Gastroesophageal sphincter (tissue), 4 donors: ENCODE data around the gene LRRFIP1. TPM values are rescaled to one million over a fixed set of nuclear protein-coding genes. Genes with fewer than 3 reads are reported as not detected.
"Not testable (repeated sequence)": the region's sequence is repeated elsewhere in the genome, so short reads cannot be mapped to it uniquely, and the experiment has no call there.

Experiments used
- ATAC-seq: fragments of 150-250 bp; one replicate; pipeline ENCODE4 v1.9.1; 2016; ENCODE audit warnings: mild to moderate bottlenecking, moderate library complexity
- H3K27ac ChIP-seq, 4 donors: fragments of 200-600 bp; sonication (generic) in 3 of 4; 1 replicate in 3 of 4; 2 replicates in 1 of 4; pipeline ENCODE4 v1.5.1; 2016 to 2019
- H3K27me3 ChIP-seq: fragments of 200-600 bp; sonication (generic); one replicate; pipeline ENCODE4 v1.5.1; 2019
- H3K36me3 ChIP-seq, 2 donors: fragments of 200-600 bp; sonication (generic); one replicate each; pipeline ENCODE4 v1.5.1; 2019; ENCODE audit warnings: control low read depth in 1 of 2
- H3K4me1 ChIP-seq, 3 donors: fragments of 200-600 bp; sonication (generic); 1 replicate in 2 of 3; 2 replicates in 1 of 3; pipeline ENCODE4 v1.5.1; 2016 to 2019; ENCODE audit warnings: control low read depth in 2 of 3
- H3K4me3 ChIP-seq, 2 donors: fragments of 200-600 bp; sonication (generic); one replicate each; pipeline ENCODE4 v1.5.1; 2019; ENCODE audit warnings: mild to moderate bottlenecking in 1 of 2, moderate library complexity in 1 of 2
- H3K9me3 ChIP-seq, 3 donors: fragments of 200-600 bp; sonication (generic); one replicate each; pipeline ENCODE4 v1.5.1; 2017 to 2019; ENCODE audit warnings: control low read depth in 2 of 3
- CTCF ChIP-seq, 4 experiments: fragments of 200-600 bp in 2 of 4; fragments of 450-650 bp in 2 of 4; sonication (generic) in 1 of 4; IDR thresholded peaks; one replicate each; pipeline ENCODE4 v1.5.1; 2017 to 2019; ENCODE audit warnings: antibody characterized with exemption in 4 of 4, mild to moderate bottlenecking in 2 of 4, moderate library complexity in 2 of 4
- EP300 ChIP-seq: sonication (generic); formaldehyde crosslinking; IDR thresholded peaks from one replicate; pipeline ENCODE4 v1.6.1; 2017; ENCODE audit warnings: antibody characterized with exemption, mild to moderate bottlenecking
- POLR2A ChIP-seq, 2 donors: fragments of 450-650 bp; IDR thresholded peaks; one replicate each; pipeline ENCODE4 v1.6.1; 2017; ENCODE audit warnings: antibody characterized with exemption in 2 of 2, mild to moderate bottlenecking in 2 of 2, moderate library complexity in 1 of 2
- POLR2AphosphoS5 ChIP-seq: sonication (generic); formaldehyde crosslinking; IDR thresholded peaks from one replicate; pipeline ENCODE4 v1.6.1; 2017; ENCODE audit warnings: antibody characterized with exemption
- WGBS, 2 donors: methylation state at CpG; one replicate each; pipeline ENCODE4 v1.1.5; 2018; ENCODE audit warnings: low coverage in 1 of 2; 5-methylcytosine and 5-hydroxymethylcytosine counted together
- total RNA-seq, 4 donors: library from RNA; depleted of rRNA; stranded (reverse); fragments of >200 nt; gene quantifications; one replicate each; pipeline ENCODE4 v1.1.0, GENCODE V29; 2016

LRRFIP1 gene
- total RNA-seq, 4 donors from 2014 or later = 164 to 225 (median 179) TPM

DNA sequence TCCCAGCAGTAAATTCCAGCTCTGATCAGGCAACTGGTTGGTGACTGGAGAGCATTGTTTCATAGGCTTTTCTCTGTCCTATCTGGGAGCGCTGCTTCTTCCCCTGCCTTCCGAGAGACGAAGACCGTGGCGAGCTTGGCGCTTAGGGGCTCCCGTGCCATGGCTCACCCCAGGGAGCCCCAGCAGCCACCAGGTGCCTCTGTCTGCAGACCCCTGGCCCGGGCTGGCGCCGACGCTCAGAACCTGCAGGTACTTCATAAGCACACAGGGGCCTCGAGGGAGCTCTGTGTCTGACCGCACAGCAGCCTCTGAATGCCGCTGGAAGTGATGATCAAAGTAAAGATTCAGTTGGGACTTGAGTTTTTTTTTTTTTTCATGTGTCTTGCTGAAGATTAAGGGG is 152.1 kb downstream of the LRRFIP1 start:
- no peaks in the 10 kb centered on the region for H3K27me3 ChIP-seq
- H3K4me3 ChIP-seq = no peak overlapping the region
- H3K4me1 ChIP-seq = no peaks in the 10 kb centered on the region
- no peaks in the 10 kb centered on the region for H3K9me3 ChIP-seq
- peaks cover 2 to 86% of the 10 kb centered on the region in 2 donors for H3K36me3 ChIP-seq
- no peak for TF ChIP-seq CTCF (IDR thresholded peaks at IDR 0.05)
- WGBS, 2 donors = 96% methylated on average over 7 of the region's 14 CpGs; no CpG with 5 or more reads in 1 of the 2 donors
- no peak for ATAC-seq
- no peak overlapping the region for H3K27ac ChIP-seq

DNA sequence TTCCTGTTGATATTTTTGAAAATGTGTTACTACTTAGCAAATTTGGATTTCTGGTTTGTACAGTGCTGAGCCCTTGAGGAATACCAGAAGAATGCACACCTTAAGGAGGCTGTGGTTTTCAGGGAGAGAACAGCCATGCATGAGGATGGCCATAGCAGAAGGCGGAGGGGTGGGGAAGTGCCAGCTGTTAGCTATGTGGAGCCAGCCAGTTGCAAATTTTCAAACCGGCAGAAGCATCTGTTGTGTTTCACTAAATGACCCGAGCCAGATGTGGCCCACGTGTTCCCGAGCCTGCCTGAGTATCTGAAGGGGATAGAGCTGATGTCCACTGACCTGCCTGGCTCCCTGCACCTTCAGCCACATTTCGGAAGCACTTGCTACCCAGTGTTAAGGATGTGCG is 154.8 kb downstream of the LRRFIP1 start:
- no peak overlapping the region for H3K4me3 ChIP-seq
- no peak overlapping the region for H3K27ac ChIP-seq
- H3K27me3 ChIP-seq = no peaks in the 10 kb centered on the region
- no peak for ATAC-seq
- no peak for TF ChIP-seq EP300
- TF ChIP-seq POLR2AphosphoS5 = no peak
- TF ChIP-seq POLR2A (IDR thresholded peaks at IDR 0.05) = no peak
- TF ChIP-seq CTCF (IDR thresholded peaks at IDR 0.05) = no peak
- 50 to 100% methylated on average over 1 to 2 of the region's 7 CpGs for WGBS, 2 donors
- H3K4me1 ChIP-seq = no peaks in the 10 kb centered on the region
- H3K36me3 ChIP-seq = peaks cover 2 to 76% of the 10 kb centered on the region in 2 donors
- H3K9me3 ChIP-seq = peaks cover 0 to 7% (median 0%) of the 10 kb centered on the region in 3 donors

DNA sequence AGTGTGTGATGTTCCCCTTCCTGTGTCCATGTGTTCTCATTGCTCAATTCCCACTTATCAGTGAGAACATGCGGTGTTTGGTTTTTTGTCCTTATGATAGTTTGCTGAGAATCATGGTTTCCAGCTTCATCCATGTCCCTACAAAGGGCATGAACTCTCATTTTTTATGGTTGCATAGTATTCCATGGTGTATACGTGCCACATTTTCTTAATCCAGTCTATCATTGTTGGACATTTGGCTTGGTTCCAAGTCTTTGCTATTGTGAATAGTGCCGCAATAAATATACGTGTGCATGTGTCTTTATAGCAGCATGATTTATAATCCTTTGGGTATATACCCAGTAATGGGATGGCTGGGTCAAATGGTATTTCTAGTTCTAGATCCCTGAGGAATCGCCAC is 156.3 kb downstream of the LRRFIP1 start:
- H3K4me1 ChIP-seq, ATAC-seq, H3K27me3 ChIP-seq, H3K27ac ChIP-seq, H3K9me3 ChIP-seq, H3K4me3 ChIP-seq: not testable (repeated sequence)
- WGBS, 2 donors = 88% methylated on average over 2 of the region's 5 CpGs; no CpG with 5 or more reads in 1 of the 2 donors
- H3K36me3 ChIP-seq = peaks cover 2 to 67% of the 10 kb centered on the region in 2 donors

GRCh38 chr2:237786936-237787335 is 159.5 kb downstream of the LRRFIP1 start:
- ATAC-seq = no peak
- no peak for TF ChIP-seq CTCF (IDR thresholded peaks at IDR 0.05)
- no peak for TF ChIP-seq POLR2AphosphoS5
- TF ChIP-seq EP300 = no peak
- no peak for TF ChIP-seq POLR2A (IDR thresholded peaks at IDR 0.05)
- 100% methylated on average over 1 to 3 of the region's 4 CpGs for WGBS, 2 donors
- no peak overlapping the region for H3K27ac ChIP-seq
- no peak overlapping the region for H3K4me3 ChIP-seq
- no peaks in the 10 kb centered on the region for H3K27me3 ChIP-seq
- H3K9me3 ChIP-seq = peaks cover 0 to 9% (median 0%) of the 10 kb centered on the region in 3 donors
- H3K36me3 ChIP-seq = peaks cover 0 to 34% of the 10 kb centered on the region in 2 donors
- no peaks in the 10 kb centered on the region for H3K4me1 ChIP-seq

GRCh38 chr2:237790353-237790752 is 163.0 kb downstream of the LRRFIP1 start:
- H3K9me3 ChIP-seq = peaks cover 0 to 9% (median 0%) of the 10 kb centered on the region in 3 donors
- no peak overlapping the region for H3K27ac ChIP-seq
- TF ChIP-seq EP300 (no peak), POLR2A (IDR thresholded peaks at IDR 0.05) (no peak), POLR2AphosphoS5 (no peak), CTCF (IDR thresholded peaks at IDR 0.05) (no peak)
- 67 to 86% methylated on average over 1 to 4 of the region's 4 CpGs for WGBS, 2 donors
- no peak for ATAC-seq
- H3K4me1 ChIP-seq = no peaks in the 10 kb centered on the region
- peaks cover 0 to 15% of the 10 kb centered on the region in 2 donors for H3K36me3 ChIP-seq
- no peak overlapping the region for H3K4me3 ChIP-seq
- no peaks in the 10 kb centered on the region for H3K27me3 ChIP-seq
